Astrocyte of the cerebellum (primary cell): ENCODE measurements around the gene CD70.

Experiments
- DNase-seq: peaks from one replicate; pipeline ENCODE4 v3.0.0-alpha.2; 2011; ENCODE audit warnings: low read depth
- H3K4me3 ChIP-seq: 2 replicates; pipeline ENCODE4 v1.5.1; 2011; ENCODE audit warnings: mild to moderate bottlenecking, low read depth, low read length, moderate library complexity
- CTCF ChIP-seq: IDR thresholded peaks from 2 replicates; pipeline ENCODE4 v1.5.1; 2012; ENCODE audit warnings: low read length, low read depth, moderate library complexity, mild to moderate bottlenecking; ENCODE audit errors: missing control alignments
- in situ Hi-C: cut with HindIII; loops from 2 replicates; pipeline ENCODE4 v1.10.0; 2017; ENCODE audit warnings: low sequenced_read_pairs

CD70 gene

GRCh38 chr19:6577476-6578125 lies 13.3 kb downstream of the CD70 start:
- no peak for TF ChIP-seq CTCF
- H3K4me3 ChIP-seq: no peak overlapping the region
- no peak for DNase-seq
- in situ Hi-C loops: no loop called here

GRCh38 chr19:6576869-6577475 lies 14.0 kb downstream of the CD70 start:
- TF ChIP-seq CTCF: no peak
- in situ Hi-C loops: no loop called here

GRCh38 chr19:6573350-6573749 lies 17.6 kb downstream of the CD70 start:
- in situ Hi-C loops: no loop called here
- TF ChIP-seq CTCF: no peak
- DNase-seq: no peak
- H3K4me3 ChIP-seq: no peak overlapping the region

More at GRCh38 chr19:6576869-6577475, 14.0 kb downstream of the CD70 start:
- no peak for DNase-seq
- no peak overlapping the region for H3K4me3 ChIP-seq

GRCh38 chr19:6572217-6572616 lies 18.7 kb downstream of the CD70 start:
- no peak for DNase-seq
- TF ChIP-seq CTCF: no peak
- no peak overlapping the region for H3K4me3 ChIP-seq
- in situ Hi-C loops: no loop called here

- H3K4me3 ChIP-seq: no peak overlapping the region
- DNase-seq: no peak
- no peak for TF ChIP-seq CTCF
- in situ Hi-C loops: no loop called here
Measured at GRCh38 chr19:6571167-6571566, 19.8 kb downstream of the CD70 start.

GRCh38 chr19:6570764-6571163 lies 20.2 kb downstream of the CD70 start:
- no peak for TF ChIP-seq CTCF
- no peak for DNase-seq
- no peak overlapping the region for H3K4me3 ChIP-seq
- in situ Hi-C loops: no loop called here
